ENCODE data around the gene SBF1.

- no peak for TF ChIP-seq CTCF (conservative IDR thresholded peaks at IDR 0.05 in 1 of 2, IDR thresholded peaks at IDR 0.05 in 1 of 2; ENCODE audit: low read depth in 1 of 2, low read length in 2 of 2)
- no peak for TF ChIP-seq EZH2 (IDR thresholded peaks at IDR 0.05; ENCODE audit: low read length, missing control alignments)
Observed at GRCh38 chr22:50435291-50436014, 39.4 kb downstream of the SBF1 start.
